ENCODE measurements around the gene KIF16B.
"Not testable (repeated sequence)": the region's sequence is repeated elsewhere in the genome, so short reads cannot be mapped to it uniquely, and the experiment has no call there.

Gene KIF16B

GRCh38 chr20:16553684-16554083 lies 19.6 kb downstream of the KIF16B start:
- no peak for DNase-seq (ENCODE audit: low read depth)

- no peak for DNase-seq (ENCODE audit: low read depth)
These were observed 20.1 kb downstream of the KIF16B start for GRCh38 chr20:16553101-16553500.

- no peak for DNase-seq (ENCODE audit: low read depth)
These were observed 21.2 kb downstream of the KIF16B start for GRCh38 chr20:16552015-16552414.

- DNase-seq (ENCODE audit: low read depth) = no peak
These were observed 21.6 kb downstream of the KIF16B start for GRCh38 chr20:16551607-16552006.

GRCh38 chr20:16548068-16548672 lies 25.1 kb downstream of the KIF16B start:
- no peak for DNase-seq (ENCODE audit: low read depth)

GRCh38 chr20:16544949-16545348 lies 28.3 kb downstream of the KIF16B start:
- no peak for DNase-seq (ENCODE audit: low read depth)

- DNase-seq (ENCODE audit: low read depth) = no peak
These were observed 30.8 kb downstream of the KIF16B start for GRCh38 chr20:16542477-16542876.

GRCh38 chr20:16541878-16542277 lies 31.4 kb downstream of the KIF16B start:
- DNase-seq (ENCODE audit: low read depth) = no peak

GRCh38 chr20:16541226-16541625 lies 32.0 kb downstream of the KIF16B start:
- DNase-seq (ENCODE audit: low read depth) = no peak

GRCh38 chr20:16539280-16540021 lies 33.8 kb downstream of the KIF16B start:
- peak; percentile 26 for DNase-seq (ENCODE audit: low read depth)

GRCh38 chr20:16538779-16539178 lies 34.5 kb downstream of the KIF16B start:
- DNase-seq (ENCODE audit: low read depth) = no peak

- DNase-seq (ENCODE audit: low read depth) = no peak
These were observed 35.3 kb downstream of the KIF16B start for GRCh38 chr20:16537918-16538317.

GRCh38 chr20:16537025-16537665 lies 36.1 kb downstream of the KIF16B start:
- DNase-seq (ENCODE audit: low read depth) = peak; percentile 30

GRCh38 chr20:16535277-16535676 lies 38.0 kb downstream of the KIF16B start:
- DNase-seq (ENCODE audit: low read depth) = no peak

GRCh38 chr20:16533502-16533901 lies 39.7 kb downstream of the KIF16B start:
- no peak for DNase-seq (ENCODE audit: low read depth)

GRCh38 chr20:16531485-16531884 lies 41.8 kb downstream of the KIF16B start:
- no peak for DNase-seq (ENCODE audit: low read depth)

- peak; percentile 27 for DNase-seq (ENCODE audit: low read depth)
These were observed 43.0 kb downstream of the KIF16B start for GRCh38 chr20:16530201-16530681.

- DNase-seq (ENCODE audit: low read depth) = peak; percentile 61
These were observed 45.2 kb downstream of the KIF16B start for GRCh38 chr20:16528078-16528477.

- DNase-seq (ENCODE audit: low read depth) = no peak
These were observed 45.8 kb downstream of the KIF16B start for GRCh38 chr20:16527438-16527837.

GRCh38 chr20:16526433-16527380 lies 46.5 kb downstream of the KIF16B start:
- DNase-seq (ENCODE audit: low read depth) = no peak

GRCh38 chr20:16522651-16523050 lies 50.6 kb downstream of the KIF16B start:
- DNase-seq (ENCODE audit: low read depth) = not testable (repeated sequence)

- no peak for DNase-seq (ENCODE audit: low read depth)
These were observed 53.1 kb downstream of the KIF16B start for GRCh38 chr20:16520154-16520553.

Measured in EH (cell line).